Stimulated activated CD4-positive, alpha-beta T cell treated with anti-CD3 and anti-CD28 coated beads, TNF-alpha, amount 100 ng/mL, for 48 hours (primary cell): ENCODE results near the gene XPO6.
"Not testable (repeated sequence)": the region's sequence is repeated elsewhere in the genome, so short reads cannot be mapped to it uniquely, and the experiment has no call there.

Source experiments
- DNase-seq, 3 donors: peaks; one replicate each; pipeline ENCODE4 v3.0.0-alpha.2; 2020; ENCODE audit warnings: low read depth in 3 of 3

XPO6 gene

GRCh38 chr16:28211758-28212531 lies at the start of gene XPO6:
XPO6 (minus strand) TSS chr16:28211965; CDS start chr16:28211368, 597 bp downstream.
- peak; percentile 97 to 100 (median 99) for DNase-seq

GRCh38 chr16:28260193-28260592 lies 48.4 kb upstream of the XPO6 start:
- DNase-seq: no peak

- DNase-seq: no peak
Observed at GRCh38 chr16:28259781-28260150, 48.0 kb upstream of the XPO6 start.

DNA sequence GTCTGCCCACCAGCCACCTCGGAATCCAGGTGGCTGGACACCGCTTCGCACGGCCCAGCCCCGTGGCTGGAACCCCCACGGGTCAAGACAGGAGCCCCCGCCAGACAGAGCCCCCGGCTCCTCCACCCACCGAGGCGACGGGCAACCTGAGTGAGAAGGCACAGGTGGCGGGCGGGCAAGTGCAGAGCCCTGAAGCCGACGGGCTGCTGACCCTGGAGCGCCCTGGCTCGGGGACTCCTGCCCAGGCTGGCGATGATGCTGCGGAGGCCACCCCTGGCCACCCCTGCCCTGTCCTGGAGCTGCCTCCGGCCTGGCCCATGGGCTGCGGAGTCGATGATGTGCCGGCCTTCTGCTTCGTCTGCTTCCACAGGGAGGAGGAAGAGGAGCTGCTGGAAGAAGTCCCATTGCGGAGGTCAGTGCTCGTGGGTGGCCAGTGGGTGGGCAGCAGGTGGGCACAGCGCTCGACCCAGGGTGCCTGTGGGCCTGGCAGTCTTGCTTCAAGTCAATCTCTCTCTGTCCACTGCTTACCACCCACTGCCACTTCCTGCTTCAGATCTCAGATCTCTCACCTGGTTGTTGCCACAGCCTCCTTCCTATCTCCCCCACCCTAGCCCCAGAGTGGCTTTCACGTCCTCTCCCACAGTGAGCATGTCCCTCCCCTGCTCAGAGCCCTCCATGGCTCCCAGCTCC lies 47.5 kb upstream of the XPO6 start:
- no peak for DNase-seq

DNA sequence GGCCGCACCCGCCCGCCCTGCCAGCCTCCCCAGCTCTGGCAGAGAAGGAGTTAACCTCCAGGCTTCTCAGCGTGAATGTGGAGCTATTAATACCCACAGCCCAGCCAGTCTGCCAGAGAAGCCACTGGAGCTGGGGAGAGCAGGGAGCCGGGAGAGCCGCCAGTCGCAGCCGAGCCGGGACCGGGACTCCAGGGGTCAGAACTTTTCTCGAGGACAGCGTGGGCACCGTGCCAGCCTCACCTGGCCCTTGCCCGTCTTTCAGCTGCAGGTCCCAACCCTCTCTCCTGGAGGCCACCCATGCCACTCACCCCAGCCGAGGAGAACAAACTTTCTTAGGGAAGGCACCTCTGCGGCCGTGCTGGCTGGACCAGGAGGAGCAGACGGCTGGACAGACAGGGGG lies 46.8 kb upstream of the XPO6 start:
- DNase-seq: no peak

GRCh38 chr16:28257256-28257655 lies 45.5 kb upstream of the XPO6 start:
- no peak for DNase-seq

- no peak for DNase-seq
Observed at GRCh38 chr16:28255838-28256237, 44.1 kb upstream of the XPO6 start.

- DNase-seq: no peak
Observed at GRCh38 chr16:28254158-28254557, 42.4 kb upstream of the XPO6 start.

GRCh38 chr16:28250999-28251398 lies 39.2 kb upstream of the XPO6 start:
- no peak for DNase-seq

DNA sequence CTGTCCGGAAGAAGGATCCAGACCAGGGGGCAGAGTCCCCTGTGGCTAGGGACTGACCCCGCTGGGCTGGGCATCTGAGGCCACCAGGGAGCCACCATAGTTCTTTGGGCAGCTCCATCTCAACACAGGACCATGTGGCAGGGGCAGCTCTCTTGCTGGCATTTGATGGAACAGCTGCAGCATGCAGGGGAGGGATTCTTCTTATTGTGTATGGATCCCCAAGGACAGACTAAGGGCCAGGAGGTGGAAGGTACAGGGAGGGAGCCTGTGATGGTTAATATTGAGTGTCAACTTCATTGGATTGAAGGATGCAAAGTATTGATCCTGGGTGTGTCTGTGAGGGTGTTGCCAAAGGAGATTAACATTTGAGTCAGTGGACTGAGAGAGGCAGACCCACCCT lies 37.7 kb upstream of the XPO6 start:
- DNase-seq: not testable (repeated sequence)

GRCh38 chr16:28241924-28242323 lies 30.2 kb upstream of the XPO6 start:
- DNase-seq: no peak

DNA sequence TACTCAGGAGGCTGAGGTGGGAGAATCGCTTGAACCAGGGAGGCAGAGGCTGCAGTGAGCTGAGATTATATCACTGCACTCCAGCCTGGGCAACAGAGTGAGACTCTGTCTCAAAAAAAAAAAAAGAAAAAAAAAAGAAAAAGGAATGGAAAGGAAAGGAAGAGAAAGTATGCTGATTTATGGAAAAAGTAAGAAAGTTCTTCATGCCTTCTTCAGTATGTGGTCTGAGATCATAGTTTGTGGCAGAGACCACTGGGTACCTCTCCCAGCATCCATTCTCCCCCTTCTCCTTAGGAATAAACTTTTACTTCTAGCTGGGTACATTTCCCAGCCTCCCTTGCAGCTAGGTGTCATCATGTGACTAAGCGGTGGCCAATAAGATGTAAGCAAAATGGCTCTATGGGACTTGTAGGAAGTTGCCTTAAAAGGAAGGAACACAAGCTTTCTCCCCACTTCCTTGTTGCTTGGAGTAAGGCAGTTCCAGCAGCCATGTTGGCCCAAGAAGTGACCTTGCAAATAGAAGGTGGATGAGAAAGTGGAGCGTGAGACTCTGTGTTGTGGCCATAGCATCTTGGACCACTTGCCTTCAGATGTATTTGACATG lies 26.1 kb upstream of the XPO6 start:
- DNase-seq: no peak

- DNase-seq: no peak
Observed at GRCh38 chr16:28231763-28232162, 20.0 kb upstream of the XPO6 start.

DNA sequence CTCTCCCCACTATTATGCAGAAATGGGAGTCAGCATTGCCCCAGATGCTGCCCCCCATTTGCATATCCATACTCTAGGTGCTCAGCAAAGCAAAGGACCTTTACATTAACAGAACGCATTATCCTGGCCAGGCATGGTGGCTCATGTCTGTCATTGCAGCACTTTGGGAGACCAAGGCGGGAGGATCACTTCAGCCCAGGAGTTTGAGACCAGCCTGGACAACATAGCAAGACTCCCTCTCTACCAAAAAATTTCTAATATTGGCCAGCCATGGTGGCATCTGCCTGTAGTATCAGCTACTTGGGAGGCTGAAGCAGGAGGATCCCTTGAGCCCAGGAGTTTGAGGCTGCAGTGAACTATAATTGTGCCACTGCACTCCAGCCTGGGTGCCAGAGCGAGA lies 12.1 kb upstream of the XPO6 start:
- not testable (repeated sequence) for DNase-seq

- DNase-seq: not testable (repeated sequence)
Observed at GRCh38 chr16:28219777-28220176, 8.0 kb upstream of the XPO6 start.

- no peak for DNase-seq
Observed at GRCh38 chr16:28219282-28219681, 7.5 kb upstream of the XPO6 start.

GRCh38 chr16:28218109-28218508 lies 6.3 kb upstream of the XPO6 start:
- DNase-seq: peak; percentile 32 to 43 (median 38)

DNA sequence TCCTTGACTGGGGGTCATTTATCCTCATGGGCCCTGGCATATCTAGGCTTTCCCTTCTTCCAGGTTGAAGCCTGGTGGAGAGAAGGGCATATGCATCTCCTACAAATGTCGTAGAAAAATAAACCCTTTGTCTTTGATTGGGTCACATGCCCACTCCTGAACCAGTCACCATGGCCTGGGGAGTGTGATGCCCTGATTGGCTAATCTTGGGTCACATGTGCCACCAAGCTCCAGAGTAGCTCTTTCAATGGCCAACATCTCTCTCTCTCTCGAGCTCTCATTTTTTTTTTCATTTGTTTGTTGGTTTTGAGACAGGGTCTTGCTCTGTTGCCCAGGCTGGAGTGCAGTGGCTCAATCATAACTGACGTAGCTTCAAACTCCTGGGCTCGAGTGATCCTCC lies 5.6 kb upstream of the XPO6 start:
- DNase-seq: no peak

DNA sequence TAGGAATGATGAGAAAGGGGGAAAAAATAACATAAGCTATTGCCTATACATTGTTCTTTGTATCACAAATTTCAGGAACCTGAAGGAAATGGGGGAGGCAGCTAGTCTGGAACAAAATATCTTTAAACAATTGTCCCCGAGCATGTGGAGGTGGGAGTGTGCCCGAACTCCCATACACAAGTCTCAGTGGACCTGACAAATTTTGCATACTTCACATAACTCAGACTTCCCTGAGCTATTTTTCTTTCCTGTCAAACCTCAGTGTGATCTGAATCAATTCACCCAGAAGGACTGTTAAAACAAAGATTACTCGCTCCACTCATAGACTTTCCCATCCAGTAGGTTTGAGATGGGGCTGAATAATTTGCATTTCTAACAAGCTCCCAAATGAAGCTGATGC lies 1.6 kb upstream of the XPO6 start:
- no peak for DNase-seq

DNA sequence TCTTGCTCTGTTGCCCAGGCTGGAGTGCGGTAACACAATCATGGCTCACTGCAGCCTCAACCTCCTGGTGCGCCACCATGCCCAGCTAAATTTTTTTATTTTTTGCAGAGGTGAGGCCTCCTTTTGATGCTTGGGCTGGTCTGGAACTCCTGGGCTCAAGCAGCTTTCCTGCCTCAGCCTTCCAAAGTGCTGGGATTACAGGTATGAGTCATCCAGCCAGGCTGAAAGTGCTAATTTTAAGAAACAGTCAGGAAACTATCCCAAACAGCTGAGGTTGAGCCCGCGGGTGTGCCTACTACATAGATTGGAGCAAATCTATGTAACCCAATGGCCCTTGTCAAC lies 738 bp upstream of the XPO6 start:
- DNase-seq: no peak

DNA sequence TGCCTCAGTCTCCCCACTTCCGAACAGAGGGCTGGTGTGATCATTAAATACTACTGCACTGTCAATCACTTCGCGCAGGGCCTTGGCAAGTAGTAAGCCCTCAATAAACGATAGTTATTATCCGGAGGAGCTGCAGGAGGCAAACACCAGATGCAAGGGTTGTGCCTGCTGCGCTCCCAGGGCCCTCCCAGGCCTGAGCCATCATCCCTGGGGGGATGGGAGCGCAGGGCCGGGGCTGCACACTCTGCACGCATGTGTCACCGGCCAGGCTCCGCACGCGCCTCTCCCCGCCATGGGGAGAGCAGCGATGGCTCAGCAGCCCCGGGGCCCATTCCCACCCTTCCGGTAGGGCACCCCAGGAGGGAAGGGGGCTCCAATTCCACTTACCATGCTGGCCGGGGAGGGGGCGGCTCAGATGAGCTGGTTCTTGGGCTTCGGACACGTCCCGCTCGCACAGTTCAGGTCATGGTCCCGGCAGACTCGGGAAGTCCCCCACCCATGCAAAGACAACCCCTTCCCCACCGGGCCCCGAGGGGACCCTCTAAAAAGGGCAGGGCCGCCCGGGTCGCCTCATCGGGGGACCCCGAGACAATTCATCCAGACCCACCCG lies 681 bp downstream of the XPO6 start:
- DNase-seq: peak; percentile 58 to 60 (median 59)

DNA sequence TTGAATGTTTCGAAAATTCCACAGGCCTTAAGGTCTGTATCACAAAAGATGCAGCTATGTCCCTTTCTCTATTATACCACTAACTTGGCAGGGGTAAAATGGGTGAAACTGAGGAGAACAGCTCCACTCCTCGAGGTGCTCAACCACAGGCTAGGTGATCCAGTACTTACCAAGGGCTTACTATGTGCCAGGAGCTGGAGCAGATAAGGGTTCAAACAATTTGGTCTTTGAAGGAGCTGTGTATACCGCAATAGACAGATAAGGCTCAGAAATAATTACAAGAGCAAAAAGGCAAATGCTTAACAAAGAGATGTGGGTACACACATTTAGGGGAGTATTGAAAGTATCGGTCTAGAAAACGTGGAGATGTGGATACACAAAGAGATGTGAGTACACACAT lies 1.5 kb downstream of the XPO6 start:
- no peak for DNase-seq

- no peak for DNase-seq
Observed at GRCh38 chr16:28208824-28209223, 2.9 kb downstream of the XPO6 start.
